HTR-8/SVneo (cell line): ENCODE measurements around the gene TTLL11.
A peak's percentile ranks its signal among the peaks of the same experiment; 100 is the strongest.

ENCODE experiments used
- DNase-seq: peaks from one replicate; pipeline ENCODE4 v3.0.0; 2011; ENCODE audit warnings: low spot score, mixed read lengths; ENCODE audit not compliant: insufficient read length
- FAIRE-seq: peaks from 2 replicates; lab custom pipeline; 2011; peaks lifted over from hg19 to GRCh38; lab: Jason Lieb, UNC

The TTLL11 gene

GRCh38 chr9:121952611-121953010 is 140.5 kb downstream of the TTLL11 start:
- no peak for DNase-seq

GRCh38 chr9:121950866-121951265 is 142.2 kb downstream of the TTLL11 start:
- no peak for FAIRE-seq
- DNase-seq = no peak

More at GRCh38 chr9:121952611-121953010, 140.5 kb downstream of the TTLL11 start:
- FAIRE-seq = no peak

DNA sequence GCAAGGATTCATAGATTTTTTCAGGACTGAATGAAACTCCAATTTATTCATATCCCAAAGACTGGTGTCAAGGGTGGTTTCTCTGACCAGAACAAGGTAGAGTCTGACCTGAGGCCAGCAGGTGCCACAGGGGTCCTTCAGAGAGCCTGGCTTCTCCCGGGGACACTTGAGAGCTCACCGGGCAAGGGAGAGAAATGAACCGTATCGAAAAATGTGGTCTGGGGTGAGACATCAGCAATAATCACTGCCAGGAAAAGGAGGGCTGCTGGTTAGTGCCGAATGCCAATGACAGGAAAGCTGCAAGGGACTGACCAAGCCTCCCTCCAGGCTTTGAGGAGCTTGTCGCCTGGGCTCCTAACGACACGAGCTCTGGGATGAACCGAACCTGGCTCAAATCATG is 142.7 kb downstream of the TTLL11 start:
- FAIRE-seq (no peak), DNase-seq (no peak)

DNA sequence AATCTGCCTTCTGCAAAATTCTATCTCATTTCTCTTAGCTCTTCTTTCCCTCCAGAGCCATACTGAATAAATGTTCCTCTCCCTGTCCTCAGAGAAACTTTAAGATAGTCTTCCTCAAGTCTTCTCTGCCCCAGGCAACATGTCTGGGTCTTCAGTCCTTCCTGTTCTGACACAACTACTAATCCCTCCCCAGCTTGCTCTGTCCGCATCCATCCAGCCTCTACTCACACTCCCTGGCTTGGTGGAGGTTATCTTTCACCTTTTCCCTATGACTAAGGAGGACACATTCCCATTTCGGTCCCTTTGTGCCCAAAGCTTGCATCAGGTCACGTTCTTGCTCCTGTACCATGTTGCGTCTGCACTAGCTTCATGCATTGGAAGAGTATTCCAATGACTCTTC is 143.3 kb downstream of the TTLL11 start:
- FAIRE-seq = no peak

GRCh38 chr9:121949364-121949763 is 143.7 kb downstream of the TTLL11 start:
- DNase-seq = no peak
- FAIRE-seq = no peak

More for the DNA sequence above, 143.3 kb downstream of the TTLL11 start:
- DNase-seq = no peak

- FAIRE-seq = no peak
- DNase-seq = no peak
These were observed 145.3 kb downstream of the TTLL11 start for GRCh38 chr9:121947775-121948174.

DNA sequence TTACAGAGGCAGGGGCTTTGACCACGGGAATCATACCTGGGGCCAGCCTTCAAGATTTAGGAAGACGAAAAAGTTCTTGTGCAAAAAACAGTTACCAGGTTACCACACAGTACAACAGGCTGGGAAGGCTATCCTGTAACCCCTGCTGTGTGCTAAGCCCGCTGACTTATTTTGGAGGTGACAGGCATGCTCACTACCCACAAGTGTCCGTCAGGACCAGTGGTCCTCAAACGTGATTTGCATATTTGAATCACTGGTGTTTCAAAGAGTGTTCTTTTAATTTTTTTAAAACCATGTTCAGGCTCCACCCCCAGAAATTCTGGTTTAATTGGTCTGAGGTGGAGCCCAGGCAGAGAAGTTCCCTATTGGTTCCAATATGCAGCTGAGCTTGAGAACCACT is 146.6 kb downstream of the TTLL11 start:
- DNase-seq (no peak), FAIRE-seq (no peak)

DNA sequence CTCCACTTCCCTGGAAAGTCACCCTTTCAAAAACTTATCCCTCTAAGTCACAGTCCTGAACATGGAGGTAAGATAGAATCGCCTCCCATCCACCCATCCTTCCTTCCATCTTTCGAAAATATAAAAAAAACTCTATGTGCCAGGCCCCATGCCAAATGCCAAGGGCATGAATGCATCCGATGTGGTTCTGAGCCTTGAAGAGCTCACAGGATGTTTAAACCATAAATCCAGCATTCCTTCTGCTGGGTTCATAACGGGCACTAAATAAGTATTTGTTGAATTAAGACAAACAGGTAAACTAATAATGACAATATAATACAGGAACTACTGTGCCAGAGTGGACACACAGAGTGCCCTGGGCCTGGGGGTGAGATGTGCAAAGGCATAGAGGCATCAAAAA is 147.3 kb downstream of the TTLL11 start:
- FAIRE-seq (no peak), DNase-seq (peak; percentile 40)

- DNase-seq (no peak), FAIRE-seq (no peak)
These were observed 147.8 kb downstream of the TTLL11 start for GRCh38 chr9:121945281-121945680.

DNA sequence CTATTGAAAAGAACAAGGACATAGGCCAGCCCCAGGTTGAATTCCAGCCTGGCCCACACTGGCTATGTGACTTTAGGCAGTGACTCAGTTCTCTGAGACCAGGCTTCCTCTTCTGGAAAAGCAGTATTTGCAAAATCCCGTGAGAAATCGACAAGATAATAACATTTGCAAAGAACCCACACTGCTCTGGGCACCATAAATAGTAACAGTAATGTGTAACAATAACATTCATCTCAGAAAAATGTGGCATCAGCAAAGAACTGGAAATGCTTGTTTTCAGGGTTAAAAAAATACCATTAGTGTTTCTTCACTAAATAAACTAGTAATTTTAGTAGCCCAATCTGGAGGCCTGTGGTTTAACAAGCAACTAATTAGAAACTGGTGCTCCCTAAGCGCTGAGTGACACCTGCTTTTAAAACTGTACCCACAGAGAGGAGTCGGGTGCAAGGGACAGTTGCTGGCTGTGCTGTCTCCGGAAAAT is 148.4 kb downstream of the TTLL11 start:
- no peak for FAIRE-seq

DNA sequence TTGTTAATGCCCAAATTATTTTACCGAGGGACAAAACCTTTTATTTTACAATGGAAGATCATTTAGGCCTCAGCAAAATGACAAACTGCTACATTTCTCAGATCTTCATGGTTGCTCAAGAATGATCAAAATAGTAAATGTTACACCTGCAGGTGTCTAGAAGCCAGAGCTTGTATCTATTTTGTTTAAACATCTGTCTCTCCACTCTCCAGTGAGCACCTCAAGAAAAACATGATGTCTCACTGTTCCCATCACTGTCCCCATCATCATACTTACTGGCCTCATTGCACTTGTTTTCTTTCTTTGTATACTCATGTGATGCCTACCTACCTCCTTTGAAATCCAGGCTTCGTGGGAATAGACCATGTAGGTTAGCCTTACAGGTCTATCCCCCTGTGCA is 149.6 kb downstream of the TTLL11 start:
- no peak for FAIRE-seq
- DNase-seq = no peak

More for the DNA sequence above, 148.4 kb downstream of the TTLL11 start:
- no peak for DNase-seq

DNA sequence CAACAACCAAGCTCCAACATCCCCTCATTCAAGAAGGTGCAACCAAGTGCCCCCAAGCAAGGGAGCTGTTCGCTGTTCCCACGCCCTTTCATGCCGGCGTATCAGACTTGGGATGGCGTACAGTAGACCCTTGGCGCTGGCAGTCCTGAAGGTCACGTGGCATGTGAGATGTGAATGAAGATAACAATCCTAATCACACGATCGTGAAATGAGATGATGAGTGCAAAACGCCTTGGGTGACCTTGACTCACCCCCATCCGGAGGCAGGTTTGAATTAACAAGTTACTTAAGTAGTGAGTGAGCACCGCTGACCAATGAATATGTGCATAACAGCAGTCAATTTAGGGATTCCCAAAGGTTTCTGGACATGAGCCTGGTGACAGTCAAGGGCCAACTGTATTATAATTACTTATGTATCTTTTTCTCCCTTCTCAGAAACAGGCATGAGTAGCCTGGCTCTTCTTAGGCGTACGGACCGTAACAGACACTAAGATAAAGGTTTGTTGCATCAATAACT is 150.2 kb downstream of the TTLL11 start:
- DNase-seq (no peak), FAIRE-seq (no peak)

DNA sequence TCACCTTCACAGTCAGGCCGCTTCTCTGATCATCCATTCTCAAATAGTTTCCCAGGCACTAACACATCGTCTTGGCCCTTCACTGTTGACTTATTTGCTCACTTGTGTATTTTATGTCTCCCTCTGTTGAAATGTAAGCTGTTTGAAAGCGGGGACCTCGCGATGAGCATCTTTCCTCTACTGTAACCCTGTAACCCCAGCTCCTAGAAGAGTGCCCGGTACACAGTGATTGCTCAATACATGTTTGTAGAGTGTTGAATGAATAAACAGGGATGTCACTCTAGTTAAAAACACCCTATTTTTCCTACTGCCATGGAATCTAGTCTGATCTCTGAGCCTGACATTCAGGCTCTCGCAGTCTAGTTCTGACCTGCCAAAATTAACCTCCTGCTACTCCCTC is 150.8 kb downstream of the TTLL11 start:
- FAIRE-seq (no peak), DNase-seq (no peak)

GRCh38 chr9:121939643-121940042 is 153.5 kb downstream of the TTLL11 start:
- DNase-seq = no peak
- FAIRE-seq = no peak

DNA sequence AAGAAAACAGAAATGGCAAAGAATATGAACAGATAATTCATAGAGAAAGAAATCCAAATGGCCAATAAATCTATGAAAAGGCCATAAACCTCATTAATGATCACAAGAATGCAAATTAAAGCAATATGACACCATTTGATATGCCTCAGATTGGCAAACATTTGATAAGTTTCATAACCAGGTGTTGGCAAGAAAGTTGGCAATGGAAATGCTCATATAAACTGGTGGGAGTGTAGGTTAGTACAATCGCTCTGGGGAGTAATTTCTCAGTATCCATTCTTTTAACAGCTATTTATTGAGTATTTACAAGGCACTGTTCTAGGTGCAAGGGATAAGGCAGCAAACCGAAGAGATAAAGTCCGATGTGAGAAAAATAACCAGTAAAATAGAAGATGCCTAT is 154.5 kb downstream of the TTLL11 start:
- FAIRE-seq = no peak
- no peak for DNase-seq

- DNase-seq (no peak), FAIRE-seq (no peak)
These were observed 155.9 kb downstream of the TTLL11 start for GRCh38 chr9:121937240-121937639.

- FAIRE-seq (no peak), DNase-seq (no peak)
These were observed 157.4 kb downstream of the TTLL11 start for GRCh38 chr9:121935739-121936138.

GRCh38 chr9:121930956-121931355 is 162.2 kb downstream of the TTLL11 start:
- FAIRE-seq = no peak
- no peak for DNase-seq

- FAIRE-seq (no peak), DNase-seq (no peak)
These were observed 162.9 kb downstream of the TTLL11 start for GRCh38 chr9:121929893-121930875.

DNA sequence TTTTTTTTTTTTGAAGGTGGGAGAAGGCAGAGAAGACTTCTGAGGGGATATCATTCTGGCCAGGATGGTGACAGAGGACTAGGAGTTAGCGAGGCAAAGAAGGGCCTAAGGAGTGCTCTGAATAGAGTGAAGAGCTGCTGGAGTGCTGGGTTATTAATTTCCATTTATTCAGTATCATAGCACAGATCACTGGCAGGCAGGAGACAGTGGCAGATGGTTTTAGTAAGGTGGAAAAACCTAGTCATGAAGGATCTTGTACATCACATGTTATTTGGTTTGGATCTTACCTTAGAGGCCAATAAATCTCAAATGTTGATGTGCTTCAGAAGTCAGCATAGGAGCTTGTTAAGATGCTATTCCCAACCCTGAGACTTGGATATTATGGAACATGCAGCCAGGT is 165.5 kb downstream of the TTLL11 start:
- no peak for DNase-seq
- no peak for FAIRE-seq

DNA sequence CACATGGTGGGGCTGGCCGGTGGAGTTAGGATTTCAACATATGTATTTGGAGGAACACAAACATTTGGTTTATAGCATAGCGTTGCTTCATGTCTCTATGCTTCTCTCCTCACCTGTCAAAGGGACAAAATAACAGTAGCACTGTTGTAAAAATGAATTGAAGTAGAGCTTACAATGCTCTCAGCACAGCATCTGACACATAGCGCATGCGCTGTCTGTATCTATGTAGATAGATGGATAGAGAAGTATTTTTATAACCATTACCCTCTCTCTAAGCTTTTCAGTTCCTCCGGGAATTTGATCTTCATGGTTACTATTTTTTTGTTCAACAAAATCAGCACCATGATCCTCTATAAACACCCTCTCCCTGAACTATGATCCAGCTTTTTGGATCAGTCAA is 166.0 kb downstream of the TTLL11 start:
- no peak for DNase-seq

More for the DNA sequence above, 166.0 kb downstream of the TTLL11 start:
- no peak for FAIRE-seq
